Measurements from ENCODE around the gene TH. TPM values are rescaled to one million over a fixed set of nuclear protein-coding genes. Genes with fewer than 3 reads are reported as not detected.
"Not testable (repeated sequence)": the region's sequence is repeated elsewhere in the genome, so short reads cannot be mapped to it uniquely, and the experiment has no call there.

Gene TH
- total RNA-seq, 1 donor = not detected

DNA sequence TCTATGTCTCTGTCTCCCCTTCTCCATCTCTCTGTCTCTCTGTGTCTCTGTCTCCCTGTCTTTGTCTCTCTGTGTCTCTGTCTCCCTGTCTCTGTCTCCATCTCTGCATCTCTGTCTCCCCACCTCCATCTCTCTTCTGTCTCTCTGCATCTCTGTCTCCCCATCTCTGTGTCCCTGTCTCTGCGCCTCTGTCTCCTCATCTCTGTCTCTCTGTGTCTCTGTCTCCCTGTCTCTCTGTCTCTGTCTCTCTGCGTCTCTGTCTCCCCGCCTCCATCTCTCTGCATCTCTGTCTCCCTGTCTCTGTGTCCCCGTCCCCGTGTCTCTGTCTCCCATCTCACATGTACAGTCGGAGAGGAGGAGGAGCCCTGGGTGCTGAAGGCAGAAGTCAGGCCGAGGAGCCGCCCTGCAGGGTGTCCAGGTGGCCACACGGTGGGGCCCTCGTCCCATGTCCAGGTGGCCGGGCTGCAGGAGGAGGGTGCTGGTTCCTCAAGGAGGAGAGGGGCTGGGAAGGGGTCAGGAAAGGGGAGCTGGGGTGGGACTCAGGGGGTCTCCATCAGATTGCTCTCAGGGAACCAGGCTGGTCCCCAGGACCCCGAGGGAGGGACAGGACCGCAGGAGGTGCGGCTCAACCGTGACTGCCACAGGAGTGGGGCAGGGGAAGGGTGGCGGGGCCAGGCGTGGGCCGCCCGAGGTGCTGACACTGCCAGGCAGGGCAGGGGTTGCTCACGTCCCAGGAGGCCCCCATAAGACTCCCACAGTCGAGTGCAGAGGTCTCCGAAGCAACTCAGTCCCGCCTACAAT lies 25.6 kb upstream of the TH start:
- H3K4me3 ChIP-seq (ENCODE audit: insufficient read depth, low read length) = no peak overlapping the region
- H3K27ac ChIP-seq (ENCODE audit: low read depth, low read length) = no peak overlapping the region
- H3K9me3 ChIP-seq (ENCODE audit: low read depth, low read length) = no peaks in the 10 kb centered on the region
- no peaks in the 10 kb centered on the region for H3K79me2 ChIP-seq (ENCODE audit: insufficient read depth, low read length)
- peaks cover 6% of the 10 kb centered on the region for H3K27me3 ChIP-seq (ENCODE audit: insufficient read depth, low read length)
- DNase-seq (ENCODE audit: insufficient read length, low spot score, missing footprints) = peak; percentile 96
- no peaks in the 10 kb centered on the region for H3K4me1 ChIP-seq (ENCODE audit: insufficient read depth, low read length)
- H4K20me1 ChIP-seq (ENCODE audit: insufficient read depth, low read length) = no peaks in the 10 kb centered on the region
- H3K4me2 ChIP-seq (ENCODE audit: insufficient read depth, low read length) = no peak overlapping the region
- H3K36me3 ChIP-seq (ENCODE audit: insufficient read depth, low read length) = no peaks in the 10 kb centered on the region
- TF ChIP-seq, protein P1, sequence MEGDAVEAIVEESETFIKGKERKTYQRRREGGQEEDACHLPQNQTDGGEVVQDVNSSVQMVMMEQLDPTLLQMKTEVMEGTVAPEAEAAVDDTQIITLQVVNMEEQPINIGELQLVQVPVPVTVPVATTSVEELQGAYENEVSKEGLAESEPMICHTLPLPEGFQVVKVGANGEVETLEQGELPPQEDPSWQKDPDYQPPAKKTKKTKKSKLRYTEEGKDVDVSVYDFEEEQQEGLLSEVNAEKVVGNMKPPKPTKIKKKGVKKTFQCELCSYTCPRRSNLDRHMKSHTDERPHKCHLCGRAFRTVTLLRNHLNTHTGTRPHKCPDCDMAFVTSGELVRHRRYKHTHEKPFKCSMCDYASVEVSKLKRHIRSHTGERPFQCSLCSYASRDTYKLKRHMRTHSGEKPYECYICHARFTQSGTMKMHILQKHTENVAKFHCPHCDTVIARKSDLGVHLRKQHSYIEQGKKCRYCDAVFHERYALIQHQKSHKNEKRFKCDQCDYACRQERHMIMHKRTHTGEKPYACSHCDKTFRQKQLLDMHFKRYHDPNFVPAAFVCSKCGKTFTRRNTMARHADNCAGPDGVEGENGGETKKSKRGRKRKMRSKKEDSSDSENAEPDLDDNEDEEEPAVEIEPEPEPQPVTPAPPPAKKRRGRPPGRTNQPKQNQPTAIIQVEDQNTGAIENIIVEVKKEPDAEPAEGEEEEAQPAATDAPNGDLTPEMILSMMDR (IDR thresholded peaks at IDR 0.05; ENCODE audit: extremely low read depth, low read depth, low read length) = peak; percentile 68
- no peak overlapping the region for H2AFZ ChIP-seq (ENCODE audit: low read length)

DNA sequence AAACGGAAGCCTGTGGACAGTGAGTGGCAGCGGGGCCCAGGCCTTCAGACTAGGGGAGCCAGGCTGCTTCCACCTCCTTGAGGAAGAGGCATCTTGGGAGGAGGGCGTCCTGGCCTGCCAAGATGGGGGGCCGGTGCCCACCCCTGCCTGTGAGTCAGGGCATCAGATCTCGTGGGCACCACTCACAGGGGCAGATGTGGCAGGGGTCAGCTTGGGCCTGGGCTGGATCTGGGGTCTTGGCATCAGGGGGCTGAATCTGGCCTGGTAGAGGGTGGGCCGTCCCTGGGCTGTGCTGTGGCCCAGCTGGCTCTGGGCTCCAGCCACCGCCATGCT lies 24.1 kb upstream of the TH start:
- DNase-seq (ENCODE audit: insufficient read length, low spot score, missing footprints) = no peak
- H3K4me1 ChIP-seq (ENCODE audit: insufficient read depth, low read length) = no peaks in the 10 kb centered on the region
- no peak overlapping the region for H3K4me3 ChIP-seq (ENCODE audit: insufficient read depth, low read length)
- TF ChIP-seq, protein P1 (IDR thresholded peaks at IDR 0.05; ENCODE audit: extremely low read depth, low read depth, low read length) = no peak
- no peak overlapping the region for H3K27ac ChIP-seq (ENCODE audit: low read depth, low read length)
- H3K4me2 ChIP-seq (ENCODE audit: insufficient read depth, low read length) = no peak overlapping the region
- H3K9me3 ChIP-seq (ENCODE audit: low read depth, low read length) = no peaks in the 10 kb centered on the region
- peaks cover 6% of the 10 kb centered on the region for H3K27me3 ChIP-seq (ENCODE audit: insufficient read depth, low read length)
- H4K20me1 ChIP-seq (ENCODE audit: insufficient read depth, low read length) = no peaks in the 10 kb centered on the region
- H3K79me2 ChIP-seq (ENCODE audit: insufficient read depth, low read length) = no peaks in the 10 kb centered on the region
- H2AFZ ChIP-seq (ENCODE audit: low read length) = no peak overlapping the region
- no peaks in the 10 kb centered on the region for H3K36me3 ChIP-seq (ENCODE audit: insufficient read depth, low read length)

DNA sequence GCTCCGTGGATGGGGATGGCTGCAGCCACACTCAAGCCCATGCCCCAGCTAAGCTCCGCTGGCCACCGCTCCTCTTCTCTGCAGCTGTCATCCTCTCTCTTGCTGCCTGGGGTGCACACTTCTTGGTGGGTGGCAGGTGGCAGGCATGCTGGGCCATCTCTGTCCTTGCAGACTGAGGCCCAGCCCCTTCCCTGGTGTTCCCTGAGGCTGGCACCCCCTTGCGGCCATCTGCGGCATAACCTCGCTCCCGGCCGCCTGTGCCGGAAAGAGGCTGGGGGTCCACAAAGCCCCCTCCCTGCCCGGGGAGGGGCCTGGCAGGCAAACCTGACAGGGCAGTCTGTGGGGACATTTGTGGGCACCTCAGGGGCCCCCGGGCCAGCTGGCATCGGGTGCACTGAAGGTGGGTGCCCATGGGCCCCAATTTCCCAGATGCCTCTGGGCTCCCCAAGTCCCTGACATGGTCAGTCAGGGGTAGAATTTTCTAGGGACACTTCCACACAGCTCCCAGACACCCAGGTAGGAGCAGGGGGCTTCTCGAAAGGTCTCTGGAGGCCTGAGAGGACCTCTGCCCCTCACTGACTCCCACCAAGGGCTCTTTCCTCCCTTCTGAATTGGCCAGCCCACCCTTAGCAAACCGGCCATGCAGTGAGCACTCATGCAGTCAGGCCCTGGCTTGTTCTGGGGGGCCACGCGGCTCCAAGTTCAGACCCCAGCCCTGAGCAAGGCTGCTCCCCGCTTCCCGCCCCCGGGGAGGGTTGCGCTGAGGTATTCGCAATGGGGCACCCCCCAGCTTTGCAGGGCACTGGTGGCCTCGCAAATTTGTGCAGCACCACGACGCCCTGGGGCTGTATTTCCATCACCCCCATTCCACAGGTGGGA lies 23.5 kb upstream of the TH start:
- H3K36me3 ChIP-seq (ENCODE audit: insufficient read depth, low read length) = no peaks in the 10 kb centered on the region
- H3K4me3 ChIP-seq (ENCODE audit: insufficient read depth, low read length) = no peak overlapping the region
- no peak overlapping the region for H2AFZ ChIP-seq (ENCODE audit: low read length)

DNA sequence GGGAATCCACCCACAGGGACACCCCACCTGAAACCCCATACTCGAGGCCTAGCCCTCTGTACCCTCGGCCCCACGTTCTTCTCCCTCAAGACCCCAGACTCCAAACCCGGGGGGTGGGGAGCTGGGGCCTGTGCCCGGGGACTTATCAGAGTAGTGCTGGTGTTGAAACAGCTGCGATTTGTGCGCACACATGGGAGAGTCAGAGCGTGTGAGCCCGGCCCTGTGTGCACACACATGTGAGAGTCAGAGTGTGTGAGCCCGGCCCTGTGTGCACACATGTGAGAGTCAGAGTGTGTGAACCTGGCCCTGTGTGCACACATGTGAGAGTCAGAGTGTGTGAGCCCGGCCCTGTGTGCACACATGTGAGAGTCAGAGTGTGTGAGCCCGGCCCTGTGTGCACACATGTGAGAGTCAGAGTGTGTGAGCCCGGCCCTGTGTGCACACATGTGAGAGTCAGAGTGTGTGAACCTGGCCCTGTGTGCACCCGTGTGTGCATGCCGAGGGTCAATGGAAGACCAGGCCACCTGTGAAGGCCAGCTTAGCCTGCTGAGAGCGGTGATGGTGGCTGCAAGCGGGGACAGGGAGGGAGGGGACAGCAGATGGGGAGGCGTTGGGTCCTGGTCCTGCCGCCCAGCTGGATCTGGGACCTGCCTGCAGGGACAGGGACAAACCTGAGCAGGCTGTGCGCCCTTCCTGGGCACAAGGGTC lies 22.4 kb upstream of the TH start:
- not testable (repeated sequence) for H3K9me3 ChIP-seq (ENCODE audit: low read depth, low read length); H3K4me3 ChIP-seq (ENCODE audit: insufficient read depth, low read length); H3K27me3 ChIP-seq (ENCODE audit: insufficient read depth, low read length); H3K79me2 ChIP-seq (ENCODE audit: insufficient read depth, low read length); H3K4me1 ChIP-seq (ENCODE audit: insufficient read depth, low read length); H3K4me2 ChIP-seq (ENCODE audit: insufficient read depth, low read length); H3K36me3 ChIP-seq (ENCODE audit: insufficient read depth, low read length); H3K27ac ChIP-seq (ENCODE audit: low read depth, low read length); H2AFZ ChIP-seq (ENCODE audit: low read length); DNase-seq (ENCODE audit: insufficient read length, low spot score, missing footprints); H4K20me1 ChIP-seq (ENCODE audit: insufficient read depth, low read length)

More for the DNA sequence above, 23.5 kb upstream of the TH start:
- H3K27me3 ChIP-seq (ENCODE audit: insufficient read depth, low read length) = peaks cover 6% of the 10 kb centered on the region
- H3K9me3 ChIP-seq (ENCODE audit: low read depth, low read length) = no peaks in the 10 kb centered on the region
- peak; percentile 98 for DNase-seq (ENCODE audit: insufficient read length, low spot score, missing footprints)
- no peak overlapping the region for H3K4me2 ChIP-seq (ENCODE audit: insufficient read depth, low read length)
- no peak overlapping the region for H3K27ac ChIP-seq (ENCODE audit: low read depth, low read length)
- H3K79me2 ChIP-seq (ENCODE audit: insufficient read depth, low read length) = no peaks in the 10 kb centered on the region
- TF ChIP-seq, protein P1 (IDR thresholded peaks at IDR 0.05; ENCODE audit: extremely low read depth, low read depth, low read length) = peak; percentile 76
- no peaks in the 10 kb centered on the region for H4K20me1 ChIP-seq (ENCODE audit: insufficient read depth, low read length)
- no peaks in the 10 kb centered on the region for H3K4me1 ChIP-seq (ENCODE audit: insufficient read depth, low read length)

All from osteoblast (primary cell).